ENCODE results near the gene CELF5.

CELF5 gene

DNA sequence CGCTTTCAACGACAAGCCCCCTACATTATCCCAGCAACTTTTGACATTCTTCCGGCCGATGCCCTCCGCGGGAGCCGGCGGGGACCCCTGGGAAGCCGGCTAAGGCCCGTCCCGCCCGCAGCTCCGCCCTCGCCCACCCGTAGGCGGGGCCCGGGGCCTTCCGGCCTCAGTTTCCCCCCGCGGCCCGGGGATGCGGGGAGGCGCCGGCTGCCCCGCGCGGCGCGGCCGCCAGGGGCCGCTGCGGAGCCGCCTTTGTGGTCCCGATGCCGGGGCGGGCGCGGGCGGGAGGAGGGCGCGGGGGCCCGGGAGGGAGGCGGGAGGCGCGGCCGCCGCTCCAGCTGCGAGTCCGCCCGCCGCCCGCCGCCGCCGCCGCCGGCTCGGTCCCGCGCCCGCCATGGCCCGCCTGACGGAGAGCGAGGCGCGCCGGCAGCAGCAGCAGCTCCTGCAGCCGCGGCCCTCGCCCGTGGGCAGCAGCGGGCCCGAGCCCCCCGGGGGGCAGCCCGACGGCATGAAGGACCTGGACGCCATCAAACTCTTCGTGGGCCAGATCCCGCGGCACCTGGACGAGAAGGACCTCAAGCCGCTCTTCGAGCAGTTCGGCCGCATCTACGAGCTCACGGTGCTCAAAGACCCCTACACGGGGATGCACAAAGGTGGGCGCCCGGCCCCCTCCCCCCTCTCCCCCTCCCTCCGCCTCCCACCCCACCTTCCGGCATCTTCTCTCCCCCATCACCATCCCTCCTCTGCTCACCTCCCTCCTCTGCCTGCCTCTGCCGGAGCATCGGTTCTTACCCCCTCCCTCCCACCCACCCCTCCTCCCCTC, at the start of gene CELF5:
CELF5 (plus strand) TSS at position 316 of the 823 bp plus-strand sequence; CDS start at position 395, 79 bp downstream.
- DNase-seq (ENCODE audit: low spot score), result no peak

DNA sequence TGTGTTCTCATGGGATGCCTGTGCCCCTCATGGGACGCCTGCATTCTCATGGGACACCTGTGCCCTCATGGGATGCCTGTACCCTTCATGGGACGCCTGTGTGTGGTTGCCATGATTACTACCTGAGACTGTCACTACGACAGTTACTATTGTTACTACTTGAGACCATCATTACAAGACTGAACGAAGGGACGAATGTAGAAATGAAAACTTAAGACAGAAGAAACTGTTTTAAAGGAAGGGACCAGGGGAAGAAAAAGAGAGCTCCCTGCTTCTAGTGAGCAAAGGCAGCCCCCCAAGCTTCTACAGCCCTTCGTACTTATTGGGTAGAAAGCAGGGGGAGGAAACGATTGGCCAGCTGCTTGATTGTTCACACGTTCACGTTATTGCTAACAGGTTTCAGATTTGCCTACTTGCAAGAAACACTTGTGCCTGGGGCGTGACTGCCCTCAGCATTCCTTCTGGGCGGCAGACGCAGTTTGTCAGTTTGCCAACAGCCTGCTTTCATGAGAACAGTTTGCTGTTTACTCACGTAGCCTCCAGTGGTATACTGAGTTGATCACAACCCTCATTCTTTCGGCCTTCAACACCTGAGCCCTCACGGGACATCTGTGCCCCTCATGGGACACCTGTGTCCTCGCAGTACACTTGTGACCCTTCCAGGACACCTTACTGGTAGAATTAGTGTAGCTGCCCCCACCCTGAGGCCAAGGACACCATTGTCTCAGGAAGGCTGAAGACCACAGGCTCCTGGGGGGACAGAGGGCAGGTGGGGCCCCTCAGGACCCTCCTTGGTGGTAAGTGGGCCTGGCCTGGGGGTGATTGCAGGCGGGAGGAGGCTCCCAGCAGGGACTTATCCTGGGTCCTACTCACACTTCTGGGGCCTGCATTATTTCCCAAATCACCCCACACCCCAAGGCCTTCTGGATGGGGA, 48.4 kb upstream of the CELF5 start:
- no peak for DNase-seq (ENCODE audit: low spot score)

- no peak for DNase-seq (ENCODE audit: low spot score)
Observed at GRCh38 chr19:3176715-3177501, 47.6 kb upstream of the CELF5 start.

- DNase-seq (ENCODE audit: low spot score), result no peak
Observed at GRCh38 chr19:3178377-3178972, 46.0 kb upstream of the CELF5 start, which contains the start of gene S1PR4. Gene S1PR4, plus strand, starts transcription at chr19:3178769. Its CDS starts 24 bp downstream, at chr19:3178793.

DNA sequence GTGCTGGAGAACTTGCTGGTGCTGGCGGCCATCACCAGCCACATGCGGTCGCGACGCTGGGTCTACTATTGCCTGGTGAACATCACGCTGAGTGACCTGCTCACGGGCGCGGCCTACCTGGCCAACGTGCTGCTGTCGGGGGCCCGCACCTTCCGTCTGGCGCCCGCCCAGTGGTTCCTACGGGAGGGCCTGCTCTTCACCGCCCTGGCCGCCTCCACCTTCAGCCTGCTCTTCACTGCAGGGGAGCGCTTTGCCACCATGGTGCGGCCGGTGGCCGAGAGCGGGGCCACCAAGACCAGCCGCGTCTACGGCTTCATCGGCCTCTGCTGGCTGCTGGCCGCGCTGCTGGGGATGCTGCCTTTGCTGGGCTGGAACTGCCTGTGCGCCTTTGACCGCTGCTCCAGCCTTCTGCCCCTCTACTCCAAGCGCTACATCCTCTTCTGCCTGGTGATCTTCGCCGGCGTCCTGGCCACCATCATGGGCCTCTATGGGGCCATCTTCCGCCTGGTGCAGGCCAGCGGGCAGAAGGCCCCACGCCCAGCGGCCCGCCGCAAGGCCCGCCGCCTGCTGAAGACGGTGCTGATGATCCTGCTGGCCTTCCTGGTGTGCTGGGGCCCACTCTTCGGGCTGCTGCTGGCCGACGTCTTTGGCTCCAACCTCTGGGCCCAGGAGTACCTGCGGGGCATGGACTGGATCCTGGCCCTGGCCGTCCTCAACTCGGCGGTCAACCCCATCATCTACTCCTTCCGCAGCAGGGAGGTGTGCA, 45.3 kb upstream of the CELF5 start:
- no peak for DNase-seq (ENCODE audit: low spot score)

GRCh38 chr19:3179739-3180293, 44.6 kb upstream of the CELF5 start:
- no peak for DNase-seq (ENCODE audit: low spot score)

- DNase-seq (ENCODE audit: low spot score), result no peak
Observed at GRCh38 chr19:3183721-3184641, 40.5 kb upstream of the CELF5 start.

DNA sequence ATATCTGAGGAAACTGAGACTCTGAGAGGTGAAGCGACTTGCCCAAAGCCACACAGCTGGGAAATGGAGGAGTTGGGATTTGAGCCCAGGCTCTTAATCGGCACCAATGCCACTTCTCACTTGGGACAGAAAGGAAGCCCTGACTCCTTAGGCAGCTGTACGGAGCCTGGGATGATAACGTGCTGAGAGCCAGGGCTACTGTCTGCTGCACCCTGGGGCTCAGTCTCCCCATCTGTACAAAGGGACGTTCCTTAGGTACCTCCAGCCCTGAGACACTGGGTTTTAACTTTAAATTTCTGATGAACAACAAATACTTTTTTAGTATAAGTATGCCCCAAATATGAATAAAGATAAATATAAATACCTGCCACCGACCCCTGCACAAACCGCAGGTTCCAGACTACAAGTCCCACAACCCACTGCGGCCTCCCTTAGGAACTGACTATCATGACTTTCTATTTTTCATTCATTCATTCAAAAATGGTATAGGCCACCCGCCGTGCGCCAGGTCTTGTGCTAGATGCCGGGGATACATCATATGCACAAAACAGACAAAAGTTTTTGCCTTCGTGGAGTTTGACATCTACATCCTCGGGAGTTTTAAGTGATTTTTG, 39.5 kb upstream of the CELF5 start:
- no peak for DNase-seq (ENCODE audit: low spot score)

- DNase-seq (ENCODE audit: low spot score), result peak; percentile 97
Observed at GRCh38 chr19:3185461-3186159, 38.9 kb upstream of the CELF5 start, which contains the start of gene NCLN. Gene NCLN, plus strand, starts transcription at chr19:3185930. Its CDS starts 101 bp downstream, at chr19:3186031.

DNA sequence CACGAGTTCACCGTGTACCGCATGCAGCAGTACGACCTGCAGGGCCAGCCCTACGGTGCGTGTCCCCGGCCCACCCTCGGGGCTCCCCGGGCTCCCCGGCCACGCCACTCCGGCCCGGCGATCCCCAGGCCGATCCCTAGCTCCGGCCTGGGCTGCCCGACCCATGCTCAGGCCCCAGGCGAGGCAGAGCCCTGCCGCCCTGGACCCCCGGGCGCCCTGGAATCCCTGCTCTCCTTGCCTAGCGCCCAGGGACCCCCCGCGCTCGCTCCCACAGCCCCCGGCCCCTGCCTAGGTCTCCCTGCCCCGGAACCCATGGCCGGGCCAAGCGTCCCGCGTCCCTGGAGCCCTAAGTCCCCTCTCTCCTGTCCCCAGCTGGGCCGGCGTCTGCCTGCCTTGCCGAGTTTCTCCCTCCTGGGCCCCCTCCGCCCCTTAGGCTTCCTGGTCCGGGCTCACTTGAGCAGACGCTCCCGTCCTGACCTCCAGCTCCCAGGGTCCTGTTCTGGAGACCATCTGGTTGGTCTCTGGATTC, 38.2 kb upstream of the CELF5 start:
- no peak for DNase-seq (ENCODE audit: low spot score)

DNA sequence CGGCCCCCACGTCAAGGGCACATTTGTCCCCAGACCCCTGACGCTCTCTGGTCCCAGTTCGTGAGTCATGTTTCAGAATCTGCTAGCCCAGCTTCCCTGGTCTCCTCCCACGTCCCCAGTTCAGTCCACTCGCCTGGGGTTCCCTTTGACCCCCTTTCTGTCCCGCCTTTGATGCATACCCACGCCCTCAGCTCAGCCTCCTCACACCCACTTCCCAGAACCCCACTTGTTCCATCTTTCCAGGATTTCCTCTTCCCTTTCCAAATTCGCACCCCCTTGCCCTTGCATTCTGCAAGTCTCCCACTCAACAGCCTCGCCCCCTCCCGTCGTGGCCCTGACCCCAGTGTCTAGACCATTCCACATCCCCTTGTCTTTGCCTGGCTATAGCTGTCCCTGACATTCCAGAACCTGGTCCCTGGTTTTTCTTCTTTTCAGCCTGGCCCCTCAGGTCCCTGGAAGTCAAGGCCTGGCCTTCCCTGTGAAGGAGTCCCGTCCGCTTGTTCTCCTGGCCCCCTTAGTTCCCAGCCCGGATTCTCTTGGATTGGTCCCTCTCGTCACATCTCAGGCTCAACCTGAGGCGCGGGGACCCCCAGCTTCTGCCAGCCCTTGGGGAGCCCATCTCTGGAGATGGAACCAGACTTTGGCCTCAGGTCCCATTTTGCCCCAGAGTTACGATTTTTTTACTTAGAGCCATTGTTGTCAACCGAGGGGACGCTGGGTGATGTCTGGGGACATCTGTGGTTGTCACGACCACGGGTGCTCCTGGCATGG, 37.4 kb upstream of the CELF5 start:
- no peak for DNase-seq (ENCODE audit: low spot score)

DNA sequence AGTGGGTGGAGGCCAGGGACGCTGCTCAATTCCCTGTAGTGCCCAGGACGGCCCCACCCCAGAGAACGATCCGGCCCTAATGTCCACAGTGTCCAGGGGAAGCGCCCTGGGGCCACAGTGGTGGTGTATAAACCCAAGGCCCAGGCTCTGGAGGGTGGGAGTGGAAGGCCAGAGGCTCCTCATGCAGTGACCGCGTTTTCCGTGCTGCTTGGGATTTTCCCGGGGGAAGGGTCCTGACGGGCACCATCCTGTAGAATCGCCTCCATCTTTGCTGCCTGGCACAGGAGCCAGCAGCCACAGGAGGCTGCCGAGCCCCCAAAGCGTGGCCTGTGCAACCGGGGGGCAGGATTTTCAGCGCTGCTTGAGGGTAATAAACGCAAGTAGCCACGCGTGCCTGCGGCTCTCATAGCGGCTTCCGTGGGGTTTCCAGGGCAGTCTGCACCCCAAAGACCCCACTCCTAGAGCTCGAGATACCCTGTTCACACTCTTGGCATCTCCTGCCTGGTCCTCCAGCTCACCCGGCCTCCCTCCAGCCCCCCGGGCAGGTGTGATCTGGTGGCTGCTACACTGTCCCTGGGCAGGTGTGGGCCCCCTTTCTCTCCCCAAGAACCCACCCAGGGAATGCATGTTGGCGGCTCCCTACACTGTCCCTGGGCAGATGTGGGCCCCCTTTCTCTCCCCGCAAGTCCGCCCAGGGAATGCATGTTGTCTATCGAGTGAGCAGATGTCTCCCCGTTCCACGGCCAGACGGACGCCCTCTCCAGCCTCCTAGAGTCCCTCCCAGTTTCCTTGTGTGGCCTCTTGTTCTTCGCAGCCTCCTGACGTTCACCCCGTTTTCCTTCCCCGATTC, 36.6 kb upstream of the CELF5 start:
- no peak for DNase-seq (ENCODE audit: low spot score)

DNA sequence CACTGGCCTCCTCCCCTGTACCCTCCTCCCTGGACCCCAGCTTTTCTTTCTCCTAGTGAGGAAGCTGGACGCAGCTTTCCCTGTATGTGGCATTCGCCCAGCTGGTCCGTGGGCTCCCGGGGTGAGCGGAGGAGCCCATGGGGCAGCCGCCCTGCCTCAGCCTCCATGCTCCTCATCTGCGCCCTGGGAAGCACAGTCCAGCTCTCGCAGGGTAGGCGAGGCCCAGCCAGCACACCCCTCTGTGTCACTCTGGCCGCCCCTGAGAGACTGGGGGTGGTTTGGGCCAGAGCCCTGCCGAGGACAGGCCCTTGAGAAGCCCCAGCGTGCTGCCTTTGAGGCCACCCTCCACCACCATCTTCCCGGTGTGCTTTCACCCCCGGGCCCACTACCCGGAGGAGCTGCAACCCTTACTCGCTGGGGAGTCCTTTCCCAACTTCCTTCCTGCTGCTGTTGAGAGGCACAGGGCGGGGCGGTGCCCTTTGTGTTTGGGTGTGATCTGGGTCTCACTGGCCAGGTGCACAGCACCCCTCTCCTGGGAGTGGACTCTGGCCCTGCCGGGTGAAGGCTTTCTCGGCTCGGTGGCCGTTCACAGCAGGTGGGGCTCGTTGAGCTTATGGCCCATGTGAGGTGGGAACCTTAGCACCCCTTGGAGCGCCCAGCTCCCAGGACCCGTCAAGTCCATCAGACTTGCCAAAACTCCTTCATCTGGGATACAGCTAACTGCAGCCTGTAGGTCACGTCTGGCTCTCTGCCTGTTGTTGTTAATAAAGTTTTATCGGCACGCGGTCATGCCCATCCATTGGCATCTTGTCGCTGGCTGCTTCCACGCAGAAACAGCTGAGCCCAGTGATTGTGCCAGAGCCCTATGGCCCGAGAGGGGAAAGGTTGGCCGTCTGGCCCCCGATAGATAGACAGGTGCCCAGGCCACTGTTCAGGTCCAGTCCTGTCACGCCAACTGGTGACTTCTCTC, 35.5 kb upstream of the CELF5 start:
- DNase-seq (ENCODE audit: low spot score), result no peak

DNA sequence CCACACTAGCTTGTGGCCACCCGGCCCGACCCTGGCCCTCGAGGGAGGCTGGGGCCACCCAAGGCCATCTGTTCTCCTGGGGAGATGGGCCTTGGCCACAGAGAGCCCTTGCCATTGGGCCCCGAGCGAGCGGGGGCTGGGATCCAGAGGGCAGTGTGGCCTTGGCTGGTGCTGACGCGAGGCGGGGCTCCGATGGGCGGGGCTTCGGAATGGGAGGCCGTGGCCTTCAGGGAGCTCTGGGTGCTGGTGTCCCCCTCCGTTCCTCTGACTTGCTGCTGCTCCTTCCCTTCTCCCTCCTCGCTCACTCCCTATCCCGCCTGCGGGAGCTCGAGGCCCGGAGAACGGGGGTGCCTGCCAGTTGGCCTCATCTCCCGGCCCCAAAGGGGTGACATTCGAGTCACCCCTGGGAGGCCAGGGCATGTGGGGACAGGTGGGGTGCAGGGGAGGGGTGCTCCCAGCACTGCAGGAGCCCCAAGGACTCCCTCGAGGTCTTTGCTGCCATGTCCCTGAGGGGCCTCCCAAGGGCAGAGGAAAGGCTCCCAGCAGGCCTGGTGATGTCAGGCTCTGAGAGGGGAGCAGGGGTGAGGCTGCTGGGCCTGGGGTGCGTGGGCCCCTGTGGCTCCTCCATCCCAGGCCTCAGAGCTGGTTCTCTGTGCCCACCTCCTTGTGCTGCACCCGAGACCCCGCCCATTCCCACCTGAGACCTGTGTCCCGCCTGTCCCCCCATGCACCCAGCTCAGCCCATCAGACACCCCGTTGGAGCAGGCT, 34.6 kb upstream of the CELF5 start:
- DNase-seq (ENCODE audit: low spot score), result no peak
